Left kidney (tissue), 2 donors: ENCODE measurements around the gene RPS6KA6. TPM values are rescaled to one million over a fixed set of nuclear protein-coding genes. Genes with fewer than 3 reads are reported as not detected.

Experiments used
- DNase-seq: peaks from one replicate; pipeline ENCODE4 v3.0.0-alpha.2; 2013
- polyA plus RNA-seq: library from polyadenylated mRNA; unstranded; fragments of 120-200 nt; gene quantifications from one replicate; pipeline ENCODE4 v1.2.1, GENCODE V29; 2013; ENCODE audit not compliant: insufficient read length

RPS6KA6 gene
- polyA plus RNA-seq, 1 donor: 23.2 TPM

GRCh38 chrX:84162401-84162800 is 25.6 kb downstream of the RPS6KA6 start:
- DNase-seq: no peak

GRCh38 chrX:84161641-84162040 is 26.4 kb downstream of the RPS6KA6 start:
- DNase-seq: no peak

- DNase-seq: no peak
Measured at GRCh38 chrX:84160736-84161135, 27.3 kb downstream of the RPS6KA6 start.

- no peak for DNase-seq
Measured at GRCh38 chrX:84156821-84157220, 31.2 kb downstream of the RPS6KA6 start.

- DNase-seq: no peak
Measured at GRCh38 chrX:84155938-84156337, 32.1 kb downstream of the RPS6KA6 start.

GRCh38 chrX:84153538-84153937 is 34.5 kb downstream of the RPS6KA6 start:
- DNase-seq: no peak

GRCh38 chrX:84144991-84145390 is 43.0 kb downstream of the RPS6KA6 start:
- no peak for DNase-seq

GRCh38 chrX:84144281-84144680 is 43.7 kb downstream of the RPS6KA6 start:
- DNase-seq: no peak

- DNase-seq: no peak
Measured at GRCh38 chrX:84133023-84133422, 55.0 kb downstream of the RPS6KA6 start.

- no peak for DNase-seq
Measured at GRCh38 chrX:84123585-84123984, 64.4 kb downstream of the RPS6KA6 start.

GRCh38 chrX:84118769-84119168 is 69.2 kb downstream of the RPS6KA6 start:
- DNase-seq: no peak

- no peak for DNase-seq
Measured at GRCh38 chrX:84118315-84118714, 69.7 kb downstream of the RPS6KA6 start.

GRCh38 chrX:84108584-84108983 is 79.4 kb downstream of the RPS6KA6 start:
- no peak for DNase-seq

GRCh38 chrX:84099120-84099519 is 88.9 kb downstream of the RPS6KA6 start:
- DNase-seq: no peak

GRCh38 chrX:84079479-84080197 is 108.4 kb downstream of the RPS6KA6 start:
- peak; percentile 32 for DNase-seq

- no peak for DNase-seq
Measured at GRCh38 chrX:84078991-84079390, 109.0 kb downstream of the RPS6KA6 start.

- DNase-seq: no peak
Measured at GRCh38 chrX:84064814-84065213, 123.2 kb downstream of the RPS6KA6 start.

- DNase-seq: no peak
Measured at GRCh38 chrX:84064164-84064563, 123.8 kb downstream of the RPS6KA6 start.

GRCh38 chrX:84047339-84047738 is 140.7 kb downstream of the RPS6KA6 start:
- DNase-seq: no peak

- peak; percentile 11 for DNase-seq
Measured at GRCh38 chrX:84046403-84046984, 141.5 kb downstream of the RPS6KA6 start.

GRCh38 chrX:84044051-84044450 is 143.9 kb downstream of the RPS6KA6 start:
- DNase-seq: no peak
